Stimulated activated CD8-positive, alpha-beta memory T cell treated with anti-CD3 and anti-CD28 coated beads, Interleukin-15, amount 100 ng/mL, for 1 hour (primary cell): Measurements from ENCODE around the gene PIP5K1C.

ENCODE experiments used
- DNase-seq: peaks from one replicate; pipeline ENCODE4 v3.0.0-alpha.2; 2020; ENCODE audit warnings: low read depth

The PIP5K1C gene

GRCh38 chr19:3609779-3610719 lies 90.2 kb downstream of the PIP5K1C start:
- no peak for DNase-seq

GRCh38 chr19:3608750-3609322 lies 91.4 kb downstream of the PIP5K1C start:
- DNase-seq, result no peak

- DNase-seq, result no peak
These were observed 92.1 kb downstream of the PIP5K1C start for GRCh38 chr19:3608079-3608641.

DNA sequence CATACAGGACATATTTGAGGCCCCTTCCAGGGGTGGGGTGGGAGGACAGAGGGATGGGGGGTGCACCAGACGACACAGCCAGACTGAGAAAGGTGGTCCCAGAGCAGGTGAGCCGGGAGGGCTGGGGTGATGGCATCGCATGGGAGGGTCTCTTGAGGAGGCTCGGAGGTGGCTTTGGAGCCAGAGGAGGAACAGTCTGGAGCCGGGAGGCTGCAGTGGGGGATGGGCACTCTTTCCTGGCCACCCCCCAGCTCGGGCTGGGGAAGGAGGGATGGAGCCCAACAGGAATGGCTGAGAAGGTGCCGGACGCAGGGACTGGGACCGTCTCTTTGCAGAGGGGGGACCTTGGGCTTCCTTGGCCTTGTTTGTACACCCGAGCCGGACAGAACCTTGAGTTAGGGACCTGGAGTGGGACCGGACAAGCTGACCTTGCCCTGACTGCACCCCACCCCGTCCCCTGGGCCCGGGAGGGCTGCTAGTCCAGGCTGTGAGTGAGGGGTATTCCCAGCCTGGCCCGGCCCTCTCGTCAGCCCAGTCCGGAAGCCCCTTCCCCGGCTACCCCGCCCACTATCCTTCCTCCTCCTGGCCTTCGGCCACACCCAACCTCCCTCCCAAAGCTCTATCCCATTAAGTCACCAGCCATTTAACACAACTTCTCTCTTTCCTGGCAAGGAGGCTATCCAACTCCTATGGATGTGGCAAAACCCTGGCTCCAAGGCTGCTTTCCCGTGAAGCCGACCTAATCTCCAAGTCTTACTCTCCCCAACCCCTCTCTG lies 92.8 kb downstream of the PIP5K1C start:
- DNase-seq, result no peak

DNA sequence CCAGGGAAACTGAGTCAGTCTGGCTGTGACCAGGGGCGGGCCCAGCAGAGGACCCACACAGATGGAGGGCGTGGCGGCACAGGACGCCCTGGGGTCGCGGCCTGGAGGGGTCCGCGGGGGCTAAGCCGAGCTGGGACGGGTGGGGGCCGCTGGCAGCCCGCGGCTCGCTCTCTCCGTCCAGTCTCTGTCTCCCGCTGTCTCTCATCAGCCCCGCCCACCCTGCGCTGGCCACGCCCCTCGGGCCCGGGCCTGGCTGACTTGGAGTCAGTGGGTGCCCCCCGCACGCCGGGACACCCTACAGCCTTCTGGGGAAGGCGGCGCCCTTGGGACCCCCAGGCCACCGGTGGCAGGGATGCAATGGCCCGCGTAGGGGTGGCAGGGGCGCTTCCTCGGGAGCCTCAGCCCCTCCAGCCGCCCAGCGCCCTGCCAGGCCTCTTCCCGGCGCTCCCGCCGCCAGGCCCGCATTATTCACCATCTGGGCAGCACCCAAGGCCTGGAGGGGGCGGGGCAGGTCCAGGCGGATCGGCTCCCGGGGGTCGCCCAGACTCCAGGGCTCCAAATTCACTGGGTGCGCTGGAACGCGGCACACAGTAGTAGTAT lies 93.5 kb downstream of the PIP5K1C start, which contains the start of gene TBXA2R:
Gene TBXA2R (minus strand): TSS at position 186 of the 600 bp plus-strand sequence. CDS start 6,241 bp downstream, outside the sequence.
- peak; percentile 24 for DNase-seq

- DNase-seq, result no peak
These were observed 94.0 kb downstream of the PIP5K1C start for GRCh38 chr19:3606174-3606689.

DNA sequence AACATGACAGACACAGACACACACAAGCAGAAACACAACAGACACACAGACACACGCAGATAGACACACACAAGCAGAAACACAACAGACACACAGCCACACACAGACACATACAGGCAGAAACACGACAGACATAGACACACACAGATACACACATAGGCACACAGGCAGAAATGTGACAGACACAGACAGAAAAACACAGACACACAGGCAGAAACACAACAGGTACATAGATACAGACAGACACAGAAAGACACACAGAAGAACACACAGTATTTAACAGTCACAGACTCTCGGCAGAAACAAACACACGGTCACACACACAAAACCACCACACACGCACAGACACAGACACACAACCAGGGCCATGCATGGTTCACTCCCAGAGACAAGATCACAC lies 94.5 kb downstream of the PIP5K1C start:
- no peak for DNase-seq

DNA sequence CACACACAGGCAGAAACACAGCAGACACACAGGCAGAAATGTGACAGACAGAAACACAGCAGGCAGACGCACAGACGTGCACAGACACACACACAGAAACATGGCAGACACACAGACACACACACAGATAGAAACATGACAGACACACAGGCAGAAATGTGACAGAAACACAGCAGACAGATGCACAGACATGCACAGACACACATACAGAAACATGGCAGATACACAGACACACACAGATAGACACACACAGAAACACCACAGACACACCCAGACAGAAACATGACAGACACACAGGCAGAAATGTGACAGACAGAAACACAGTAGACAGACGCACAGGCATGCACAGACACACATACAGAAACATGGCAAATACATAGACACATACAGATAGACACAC lies 94.9 kb downstream of the PIP5K1C start:
- DNase-seq, result no peak

DNA sequence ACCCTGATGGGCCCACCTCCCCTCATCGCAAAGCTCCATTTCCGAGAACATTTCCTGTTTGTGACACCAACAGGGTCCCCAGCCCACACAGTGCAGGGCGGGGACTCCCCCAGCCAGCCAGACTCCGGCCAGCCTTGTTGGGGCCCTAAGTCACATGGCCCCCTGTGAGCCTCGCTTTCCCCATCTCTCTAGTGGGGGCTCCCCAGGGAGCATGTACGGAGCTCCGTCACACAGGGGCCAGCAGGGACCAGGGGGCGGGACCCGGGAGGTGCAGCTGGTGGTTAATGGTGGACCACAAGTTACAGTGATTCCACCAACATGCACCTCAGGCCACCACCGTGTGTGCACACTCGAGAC lies 95.3 kb downstream of the PIP5K1C start:
- DNase-seq, result no peak

GRCh38 chr19:3604227-3604986 lies 95.9 kb downstream of the PIP5K1C start:
- no peak for DNase-seq

DNA sequence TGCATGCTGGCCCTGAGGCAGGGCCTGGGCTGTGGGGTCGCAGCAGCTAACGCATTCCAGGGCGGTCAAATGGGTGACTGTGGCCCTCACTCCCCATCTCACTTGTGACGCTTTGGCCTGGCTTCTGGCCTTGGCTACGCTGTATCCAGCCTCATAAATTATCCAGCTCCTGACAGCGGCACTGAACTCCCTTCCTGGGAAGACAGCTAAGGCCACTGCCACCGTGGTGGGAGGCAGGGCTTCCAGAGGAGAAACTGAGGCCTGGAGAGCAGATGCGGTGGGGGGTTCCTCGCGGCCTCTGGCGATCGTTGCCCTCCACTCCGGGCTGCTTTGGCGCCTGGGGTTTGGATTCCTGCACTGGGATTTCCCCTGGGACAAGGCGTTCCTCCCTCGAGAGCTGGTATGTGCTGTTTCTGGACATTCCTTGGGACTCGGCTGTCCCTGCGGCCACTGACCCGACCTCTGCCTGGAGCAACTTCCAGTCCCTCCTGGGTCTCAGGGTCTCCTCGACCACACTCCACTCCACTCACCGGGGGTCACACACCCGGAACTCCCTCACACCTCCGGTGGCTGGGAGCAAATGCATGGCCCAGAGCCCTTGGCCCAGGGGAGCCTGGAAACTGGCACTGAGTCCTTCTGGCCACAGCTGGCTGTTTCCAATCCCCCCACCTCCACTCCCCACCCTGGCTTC lies 97.0 kb downstream of the PIP5K1C start:
- no peak for DNase-seq

DNA sequence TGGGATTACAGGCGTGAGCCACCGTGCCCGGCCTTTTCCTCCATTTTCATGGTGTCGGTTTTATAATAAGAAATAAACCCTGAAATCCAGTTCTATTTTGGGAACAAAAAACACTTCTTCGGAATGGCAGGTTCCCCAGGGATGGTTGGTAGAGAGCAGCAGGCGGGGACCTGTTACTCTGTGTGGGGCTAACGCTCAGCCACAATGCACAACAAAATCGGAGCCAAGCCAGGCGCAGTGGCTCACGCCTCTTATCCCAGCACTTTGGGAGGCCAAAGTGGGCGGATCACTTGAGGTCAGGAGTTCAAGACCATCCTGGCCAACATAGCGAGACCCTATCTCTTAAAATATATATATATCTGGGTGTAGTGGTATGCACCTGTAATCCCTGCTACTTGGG lies 99.2 kb downstream of the PIP5K1C start:
- DNase-seq, result no peak

- DNase-seq, result no peak
These were observed 100.5 kb downstream of the PIP5K1C start for GRCh38 chr19:3599776-3600187.

GRCh38 chr19:3595521-3596061 lies 104.7 kb downstream of the PIP5K1C start:
- DNase-seq, result no peak

DNA sequence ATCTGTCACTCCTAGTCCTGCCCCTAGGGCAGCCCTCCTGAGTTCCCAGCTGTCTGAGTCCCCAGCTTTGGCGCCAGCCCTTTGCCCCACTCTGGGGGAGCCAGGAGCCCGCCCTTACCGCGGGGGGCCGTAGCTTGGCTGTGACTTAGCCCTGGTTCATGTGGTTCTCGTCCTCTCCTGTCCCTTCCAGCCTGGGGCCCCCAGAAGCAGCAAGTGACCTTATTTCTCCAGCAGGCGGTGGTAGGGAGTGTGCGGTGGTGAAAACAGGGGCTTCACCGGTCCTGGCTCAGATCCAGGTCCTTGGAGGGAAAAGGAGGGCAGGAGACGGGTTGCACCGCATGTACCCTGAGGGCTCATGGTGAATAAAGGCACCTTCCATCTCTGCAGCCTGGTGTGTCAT lies 107.1 kb downstream of the PIP5K1C start:
- DNase-seq, result no peak

- no peak for DNase-seq
These were observed 108.2 kb downstream of the PIP5K1C start for GRCh38 chr19:3591876-3592613.

GRCh38 chr19:3590991-3591659 lies 109.1 kb downstream of the PIP5K1C start:
- DNase-seq, result no peak

DNA sequence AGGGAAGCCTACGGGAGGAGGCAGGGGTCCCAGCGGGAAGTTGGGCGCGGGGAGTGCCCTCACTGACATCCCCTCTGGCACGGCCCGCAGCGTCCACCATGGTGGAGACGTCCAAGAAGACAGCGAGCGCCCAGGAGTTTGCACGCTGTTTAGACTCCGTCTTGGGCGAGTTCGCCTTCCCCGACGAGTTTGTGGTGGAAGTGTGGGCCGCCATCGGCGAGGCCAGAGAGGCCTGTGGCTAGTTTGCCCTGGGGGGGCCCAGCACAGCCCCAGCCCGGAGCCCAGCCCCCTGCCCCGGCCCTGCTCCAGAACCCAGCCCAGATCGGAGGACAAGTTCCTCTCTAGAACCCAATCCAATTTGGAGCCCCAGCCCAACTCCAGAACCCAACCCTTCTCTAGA lies 110.3 kb downstream of the PIP5K1C start:
- no peak for DNase-seq

DNA sequence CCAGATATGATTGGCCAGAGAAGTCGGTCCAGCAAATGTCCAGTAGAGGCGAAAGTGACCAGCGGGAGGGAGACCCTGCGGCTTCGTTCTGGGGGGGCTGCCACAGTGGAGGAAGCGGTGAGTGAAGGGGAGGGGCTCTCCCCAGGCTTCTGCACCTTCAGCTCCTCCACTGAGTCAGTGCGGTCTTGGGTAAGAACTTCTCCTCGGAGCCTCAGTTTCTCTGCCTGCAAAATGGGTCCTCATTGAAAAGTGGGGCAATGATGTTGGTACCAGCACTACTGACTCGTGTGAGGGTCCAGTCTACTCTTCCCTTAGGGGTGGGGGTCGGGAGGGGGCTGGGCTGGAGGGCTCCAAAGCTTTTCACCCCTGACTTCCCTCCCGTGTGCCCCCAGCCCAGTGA lies 110.8 kb downstream of the PIP5K1C start:
- no peak for DNase-seq
